OCI-LY7 (cell line): ENCODE results near the gene EMCN.

Source experiments
- EZH2phosphoT487 ChIP-seq: fragments of 200-600 bp; sonication (generic); IDR thresholded peaks from 2 replicates; pipeline ENCODE4 v1.6.1; 2018; ENCODE audit warnings: low read depth, borderline replicate concordance, mild to moderate bottlenecking, mixed run types, antibody characterized with exemption, low read length, moderate library complexity, mixed read lengths
- TF ChIP-seq, protein P1 (sequence below): fragments of 200-600 bp; sonication (generic); conservative IDR thresholded peaks from 2 replicates; pipeline ENCODE4 v1.5.1; 2014; ENCODE audit warnings: mild to moderate bottlenecking, antibody characterized with exemption, low read length, moderate library complexity, mixed read lengths

DNA sequence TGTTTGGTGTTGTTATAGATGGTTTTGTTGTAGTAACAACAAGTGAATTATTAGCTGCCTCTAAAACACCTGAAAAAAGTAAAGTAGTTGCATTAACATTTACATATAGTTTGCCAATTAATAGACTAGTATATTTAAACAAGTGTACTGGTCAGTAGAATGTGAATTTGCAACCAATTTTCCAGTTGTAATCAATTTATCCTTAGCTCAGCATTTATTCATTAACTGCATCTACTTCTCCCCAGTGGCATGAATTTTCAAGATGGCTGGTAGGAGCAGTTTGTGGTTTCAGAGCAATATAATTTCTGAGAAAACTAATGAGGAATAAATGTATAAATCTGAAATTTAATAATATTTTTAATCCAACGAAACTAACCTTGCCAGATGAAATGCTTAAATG, 37.9 kb downstream of the EMCN start:
- TF ChIP-seq, protein P1, sequence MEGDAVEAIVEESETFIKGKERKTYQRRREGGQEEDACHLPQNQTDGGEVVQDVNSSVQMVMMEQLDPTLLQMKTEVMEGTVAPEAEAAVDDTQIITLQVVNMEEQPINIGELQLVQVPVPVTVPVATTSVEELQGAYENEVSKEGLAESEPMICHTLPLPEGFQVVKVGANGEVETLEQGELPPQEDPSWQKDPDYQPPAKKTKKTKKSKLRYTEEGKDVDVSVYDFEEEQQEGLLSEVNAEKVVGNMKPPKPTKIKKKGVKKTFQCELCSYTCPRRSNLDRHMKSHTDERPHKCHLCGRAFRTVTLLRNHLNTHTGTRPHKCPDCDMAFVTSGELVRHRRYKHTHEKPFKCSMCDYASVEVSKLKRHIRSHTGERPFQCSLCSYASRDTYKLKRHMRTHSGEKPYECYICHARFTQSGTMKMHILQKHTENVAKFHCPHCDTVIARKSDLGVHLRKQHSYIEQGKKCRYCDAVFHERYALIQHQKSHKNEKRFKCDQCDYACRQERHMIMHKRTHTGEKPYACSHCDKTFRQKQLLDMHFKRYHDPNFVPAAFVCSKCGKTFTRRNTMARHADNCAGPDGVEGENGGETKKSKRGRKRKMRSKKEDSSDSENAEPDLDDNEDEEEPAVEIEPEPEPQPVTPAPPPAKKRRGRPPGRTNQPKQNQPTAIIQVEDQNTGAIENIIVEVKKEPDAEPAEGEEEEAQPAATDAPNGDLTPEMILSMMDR = no peak
- TF ChIP-seq EZH2phosphoT487 = no peak
